GM12892 (cell line): ENCODE measurements around the gene TIMP3.

ENCODE experiments used
- DNase-seq: peaks from one replicate; pipeline ENCODE4 v3.0.0; 2011; ENCODE audit not compliant: insufficient read length
- FAIRE-seq: peaks from 2 replicates; lab custom pipeline; 2011; peaks lifted over from hg19 to GRCh38; lab: Jason Lieb, UNC
- POLR2A ChIP-seq: IDR thresholded peaks from 2 replicates; pipeline ENCODE4 v1.6.1; 2011; ENCODE audit warnings: low read depth, low read length, control low read depth
- POLR2AphosphoS5 ChIP-seq: IDR thresholded peaks from 2 replicates; pipeline ENCODE4 v1.6.1; 2011; ENCODE audit warnings: low read depth, low read length, control low read depth
- TAF1 ChIP-seq: IDR thresholded peaks from 2 replicates; pipeline ENCODE4 v1.6.1; 2011; ENCODE audit warnings: low read depth, mild to moderate bottlenecking, control low read depth, low read length, borderline replicate concordance

The TIMP3 gene

DNA sequence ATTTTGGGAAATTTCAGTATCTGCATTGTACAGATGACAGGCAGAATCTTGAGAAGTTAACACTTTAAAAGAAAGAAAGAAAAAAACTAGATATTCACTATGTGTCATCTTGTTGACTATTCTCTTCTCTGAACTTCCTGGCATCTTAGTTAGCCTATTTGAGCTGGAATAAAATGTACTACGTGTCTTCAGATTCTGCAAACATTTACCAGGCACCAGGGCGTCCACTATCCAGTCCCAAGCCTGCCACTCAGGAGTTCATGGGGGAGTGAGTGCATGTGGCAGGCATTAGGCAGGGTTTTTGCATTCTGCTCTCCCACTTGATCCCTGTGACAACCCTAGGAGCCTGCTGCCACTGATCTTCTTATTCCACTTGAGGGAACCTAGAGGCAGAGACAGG is 25.0 kb downstream of the TIMP3 start:
- DNase-seq (no peak), FAIRE-seq (no peak)
- TF ChIP-seq POLR2AphosphoS5 (no peak), TAF1 (no peak), POLR2A (no peak)

DNA sequence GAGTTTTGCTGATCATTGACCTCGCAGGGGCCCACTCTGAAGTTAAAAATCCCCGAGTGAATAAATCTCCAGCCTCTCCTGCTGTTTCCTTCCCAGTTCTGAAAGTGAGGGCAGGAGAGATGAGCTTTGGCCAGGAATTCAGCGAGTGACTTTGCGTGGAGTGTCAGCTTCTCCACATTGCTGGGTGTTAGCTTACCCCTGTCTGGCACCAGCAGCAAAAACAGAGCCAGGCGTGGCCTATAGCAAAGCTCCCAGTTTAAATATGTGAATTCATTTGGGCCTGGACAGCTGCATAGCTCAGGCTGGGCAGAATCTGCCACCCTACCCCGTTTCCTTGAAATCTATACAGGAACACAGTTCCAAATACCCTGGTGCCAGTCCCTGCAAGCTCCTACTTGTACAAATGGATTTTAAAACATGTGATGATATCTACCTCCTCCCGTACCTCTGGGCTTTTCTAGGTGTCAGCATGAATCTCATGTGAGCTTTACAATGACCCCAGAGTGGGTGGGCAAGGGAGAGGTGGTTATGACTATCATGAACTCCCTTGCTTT is 25.6 kb downstream of the TIMP3 start:
- TF ChIP-seq TAF1, result no peak
- no peak for TF ChIP-seq POLR2AphosphoS5
- no peak for TF ChIP-seq POLR2A
- DNase-seq (no peak), FAIRE-seq (no peak)

DNA sequence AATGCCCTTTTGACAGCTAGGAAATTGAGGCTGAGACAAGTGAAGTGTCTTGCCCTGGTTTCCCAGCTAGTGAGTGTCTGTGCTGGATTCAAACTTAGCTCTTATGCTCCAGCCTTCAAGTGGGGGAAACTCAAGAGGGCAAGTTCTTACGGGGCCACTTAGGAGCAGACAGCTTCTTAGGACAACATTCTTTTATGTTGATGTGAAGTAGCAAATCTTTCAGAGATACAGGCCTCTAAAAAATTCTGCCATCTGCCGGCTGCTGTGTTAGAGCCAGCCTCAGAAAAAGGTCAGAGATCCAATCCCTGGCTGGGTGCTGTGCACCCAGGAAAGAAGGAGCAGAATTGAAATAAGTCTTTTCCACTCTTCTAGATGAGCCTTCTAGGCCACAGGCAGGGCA is 26.6 kb downstream of the TIMP3 start:
- FAIRE-seq (no peak), DNase-seq (no peak)
- TF ChIP-seq POLR2A, result no peak
- TF ChIP-seq POLR2AphosphoS5, result no peak
- no peak for TF ChIP-seq TAF1

DNA sequence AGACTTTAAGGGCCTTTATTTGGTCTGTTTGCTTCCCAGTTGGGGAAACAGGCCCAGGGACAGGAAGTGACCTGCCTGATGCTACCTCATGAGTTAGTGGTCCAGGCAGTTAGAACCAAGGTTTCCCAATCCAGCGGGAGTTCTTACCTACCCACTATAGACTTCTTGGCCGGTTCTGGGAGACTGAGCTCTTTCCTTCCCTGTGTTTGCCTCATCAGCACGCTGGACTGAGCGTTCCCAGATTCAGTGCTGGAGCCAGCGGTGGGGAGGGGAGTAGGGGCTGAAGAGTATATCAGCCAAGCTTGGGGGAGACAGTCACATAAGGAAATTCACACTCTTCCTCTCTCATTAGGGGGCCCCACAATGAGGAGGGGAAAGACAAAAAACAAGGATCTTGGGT is 27.1 kb downstream of the TIMP3 start:
- FAIRE-seq, result no peak
- DNase-seq, result no peak
- TF ChIP-seq POLR2A, result no peak
- no peak for TF ChIP-seq TAF1
- TF ChIP-seq POLR2AphosphoS5, result no peak

DNA sequence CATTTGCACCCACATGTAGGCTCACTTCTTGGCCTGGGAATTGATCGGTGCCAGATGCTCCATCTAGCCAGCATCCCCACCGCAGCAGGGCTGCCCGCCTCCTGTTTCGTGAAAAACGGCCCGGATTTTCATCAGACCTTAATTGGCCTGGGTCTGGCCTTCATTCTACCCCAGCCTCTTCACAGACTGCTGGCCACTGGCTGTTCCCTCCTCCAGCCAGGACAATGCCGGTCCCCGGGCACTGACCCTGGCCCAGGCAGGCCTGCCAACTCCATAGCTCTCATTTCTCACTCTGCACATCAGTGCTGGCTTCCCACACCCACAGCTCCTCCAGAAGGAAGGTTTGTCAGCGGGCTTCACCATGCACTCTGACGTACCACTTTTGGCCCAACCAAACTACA is 27.9 kb downstream of the TIMP3 start:
- FAIRE-seq (no peak), DNase-seq (no peak)
- TF ChIP-seq TAF1, result no peak
- no peak for TF ChIP-seq POLR2AphosphoS5
- no peak for TF ChIP-seq POLR2A

DNA sequence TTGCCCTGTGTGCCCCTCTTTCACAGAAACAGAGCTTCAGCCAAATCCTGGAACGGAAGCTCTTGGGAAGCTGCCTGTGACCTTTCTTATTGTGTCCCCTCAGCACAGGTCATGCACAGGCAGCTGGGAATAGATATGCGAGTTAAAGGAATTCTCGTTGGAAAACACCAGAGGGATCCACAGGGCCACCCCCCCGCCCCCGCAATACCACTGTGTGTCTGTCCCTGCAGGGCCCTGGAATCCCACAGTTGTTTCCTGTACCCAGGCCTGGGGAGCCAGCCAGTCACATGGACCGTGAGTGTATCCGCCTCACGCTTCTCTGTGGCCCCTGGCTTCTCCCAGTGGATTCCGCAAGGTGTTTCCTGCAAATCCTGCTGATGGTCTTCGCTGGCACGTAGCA is 29.0 kb downstream of the TIMP3 start:
- no peak for DNase-seq
- no peak for FAIRE-seq
- TF ChIP-seq TAF1 (no peak), POLR2A (no peak), POLR2AphosphoS5 (no peak)

DNA sequence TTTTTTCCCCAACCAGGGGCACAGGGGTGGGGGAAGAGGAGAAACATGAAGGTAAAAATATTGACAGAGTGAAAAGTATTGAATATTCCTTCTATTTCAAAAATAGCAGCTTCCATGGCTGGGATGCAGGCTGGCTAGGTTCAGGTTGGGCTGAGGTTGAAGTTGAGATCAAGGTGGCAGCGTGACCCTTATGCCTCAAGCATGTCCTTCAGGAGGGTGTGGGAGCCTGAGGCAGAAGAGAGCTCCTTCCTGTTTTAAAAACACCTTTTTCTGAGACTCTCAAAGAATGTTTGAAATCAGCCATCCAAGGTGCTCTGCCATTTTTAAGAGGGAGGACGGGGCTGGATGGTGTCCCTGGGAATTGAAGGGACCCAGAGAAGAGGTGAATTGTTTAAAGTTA is 29.5 kb downstream of the TIMP3 start:
- DNase-seq (no peak), FAIRE-seq (no peak)
- TF ChIP-seq TAF1 (no peak), POLR2A (no peak), POLR2AphosphoS5 (no peak)

DNA sequence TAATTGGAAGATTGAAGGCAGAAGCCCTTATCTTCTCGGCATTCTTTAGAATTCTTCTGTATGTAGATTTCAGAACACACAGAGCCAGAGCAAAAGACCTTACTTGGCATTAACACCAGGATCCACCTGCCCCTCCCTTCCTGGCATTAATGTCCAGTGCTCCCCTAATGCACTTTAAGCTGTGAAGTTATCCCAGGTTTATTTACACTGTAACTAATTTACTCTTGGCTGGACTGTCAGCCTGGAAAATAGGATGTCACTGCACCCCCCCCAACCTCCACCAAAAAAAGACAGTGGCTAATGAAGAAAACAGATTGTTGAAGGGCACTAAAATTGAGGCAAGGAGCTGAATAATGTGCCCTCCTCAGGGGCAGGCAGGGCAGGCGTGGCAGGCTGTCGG is 30.1 kb downstream of the TIMP3 start:
- DNase-seq (no peak), FAIRE-seq (no peak)
- TF ChIP-seq POLR2AphosphoS5 (no peak), TAF1 (no peak), POLR2A (no peak)

DNA sequence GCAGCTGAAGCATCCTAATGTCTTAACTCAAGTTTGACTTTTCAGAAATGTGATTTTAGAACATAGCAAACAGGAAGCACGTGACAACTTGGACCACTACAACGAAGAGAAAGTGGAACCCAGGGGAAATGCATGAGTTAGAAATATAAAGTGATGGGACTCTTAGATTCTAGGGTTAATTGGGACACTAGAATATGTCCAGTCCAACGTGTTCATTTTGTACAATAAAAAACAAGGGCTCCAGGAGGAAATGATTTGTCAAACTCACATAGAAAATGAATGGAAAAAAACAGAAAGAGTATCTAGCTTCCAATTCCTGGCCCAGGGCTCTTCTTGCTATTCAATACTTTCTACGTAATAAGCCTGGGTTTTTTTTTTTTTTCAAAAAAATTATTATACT is 30.7 kb downstream of the TIMP3 start:
- no peak for TF ChIP-seq POLR2AphosphoS5
- TF ChIP-seq TAF1, result no peak
- TF ChIP-seq POLR2A, result no peak
- FAIRE-seq (no peak), DNase-seq (no peak)

DNA sequence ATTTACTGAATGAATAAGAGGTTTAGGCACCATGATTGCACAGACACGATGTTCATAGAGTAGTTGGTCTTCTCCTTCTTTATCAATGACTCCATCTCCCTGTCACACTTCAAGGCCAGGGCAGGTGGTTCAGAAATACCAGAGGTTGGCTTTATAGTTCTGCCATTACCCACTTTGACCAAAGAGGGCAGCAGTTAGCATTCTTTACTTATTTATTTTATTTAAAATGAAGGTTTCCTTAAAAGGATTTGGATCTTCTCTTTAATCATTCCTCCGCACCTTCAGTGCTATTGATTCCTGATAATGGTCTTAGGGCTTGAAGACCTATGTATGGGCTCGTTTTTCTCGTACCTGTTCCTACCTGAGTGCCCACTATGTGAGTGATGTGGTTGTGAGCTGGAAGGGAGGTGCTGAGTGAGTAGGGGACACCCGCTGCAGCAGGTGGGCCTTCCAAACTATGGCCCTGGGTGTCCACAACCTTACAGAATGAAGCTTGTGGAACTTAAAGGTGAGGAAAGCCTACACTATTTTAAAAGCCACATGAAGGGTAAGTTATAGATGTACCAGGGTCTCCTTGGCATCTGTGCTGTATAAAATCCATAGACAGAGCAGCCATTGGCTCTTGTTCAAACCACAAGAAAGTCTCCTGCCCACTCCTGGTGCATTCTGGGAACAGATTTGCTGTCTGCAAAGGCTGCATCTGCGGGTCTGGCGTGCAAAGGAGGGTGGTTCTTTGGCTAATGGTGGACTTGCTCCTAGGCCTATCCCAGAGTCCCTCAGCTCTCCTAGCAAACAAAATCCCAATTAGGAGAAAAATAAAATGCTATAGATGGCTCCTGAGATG is 35.0 kb downstream of the TIMP3 start:
- FAIRE-seq (no peak), DNase-seq (no peak)
- TF ChIP-seq POLR2AphosphoS5, result no peak
- no peak for TF ChIP-seq TAF1
- TF ChIP-seq POLR2A, result no peak

DNA sequence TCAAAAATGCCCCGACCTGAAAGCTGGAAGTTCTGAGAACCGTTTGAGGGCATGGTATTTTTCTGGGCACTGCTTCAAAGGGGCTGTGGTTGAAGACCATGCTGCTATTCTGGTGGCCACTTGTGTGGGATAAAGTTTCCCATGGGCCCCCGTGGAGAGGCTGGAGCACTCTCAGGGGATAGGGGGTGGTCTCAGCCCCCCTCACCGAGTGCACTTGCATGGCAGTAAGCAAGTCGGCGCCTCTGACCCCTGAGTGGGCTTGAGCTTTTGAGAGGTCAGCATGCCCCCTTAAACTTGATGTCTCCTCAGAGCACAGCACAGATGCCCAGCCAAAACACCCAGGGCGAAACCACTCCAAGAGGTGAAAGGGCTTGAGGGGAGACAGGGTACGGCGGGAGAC is 35.6 kb downstream of the TIMP3 start:
- no peak for FAIRE-seq
- no peak for TF ChIP-seq POLR2AphosphoS5
- TF ChIP-seq POLR2A, result no peak
- no peak for TF ChIP-seq TAF1
- DNase-seq, result no peak

DNA sequence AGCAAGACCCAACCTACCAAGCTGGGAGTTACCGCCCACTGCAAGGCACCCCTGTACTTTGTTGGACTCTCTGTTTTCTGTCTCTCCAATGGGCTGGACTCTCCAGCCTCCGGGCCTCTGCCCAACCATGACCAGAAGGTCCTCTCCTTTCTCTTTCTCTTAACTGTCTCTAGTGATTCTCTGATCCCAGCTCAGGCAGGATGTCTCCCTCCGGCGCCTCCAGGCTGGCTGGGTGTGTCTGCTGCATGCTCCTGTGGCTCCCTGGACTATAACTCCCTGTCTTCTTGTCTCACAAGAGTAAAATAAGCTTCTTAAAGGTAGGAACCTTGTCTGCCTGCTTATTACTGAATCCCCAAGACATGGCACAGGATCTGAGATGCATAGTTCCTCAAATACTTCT is 36.3 kb downstream of the TIMP3 start:
- DNase-seq (no peak), FAIRE-seq (no peak)
- TF ChIP-seq TAF1 (no peak), POLR2AphosphoS5 (no peak), POLR2A (no peak)
